Stomach (tissue), 4 donors: ENCODE results near the gene C11orf21.

ENCODE experiments used
- EP300 ChIP-seq: sonication (generic); formaldehyde crosslinking; IDR thresholded peaks from one replicate; pipeline ENCODE4 v1.6.1; 2017; ENCODE audit warnings: antibody characterized with exemption
- POLR2A ChIP-seq, 4 donors: fragments of 450-650 bp; IDR thresholded peaks; one replicate each; pipeline ENCODE4 v1.6.1; 2016; ENCODE audit warnings: antibody characterized with exemption in 4 of 4, control low read depth in 2 of 4, mild to moderate bottlenecking in 1 of 4, moderate library complexity in 1 of 4

GRCh38 chr11:2287091-2287490, 14.6 kb downstream of the C11orf21 start:
- TF ChIP-seq POLR2A (IDR thresholded peaks at IDR 0.05) (no peak), EP300 (no peak)
